ENCODE measurements around the gene OBSL1. TPM values are rescaled to one million over a fixed set of nuclear protein-coding genes. Genes with fewer than 3 reads are reported as not detected.

Gene OBSL1
- total RNA-seq, 2 experiments from 2014 or later, result not detected

DNA sequence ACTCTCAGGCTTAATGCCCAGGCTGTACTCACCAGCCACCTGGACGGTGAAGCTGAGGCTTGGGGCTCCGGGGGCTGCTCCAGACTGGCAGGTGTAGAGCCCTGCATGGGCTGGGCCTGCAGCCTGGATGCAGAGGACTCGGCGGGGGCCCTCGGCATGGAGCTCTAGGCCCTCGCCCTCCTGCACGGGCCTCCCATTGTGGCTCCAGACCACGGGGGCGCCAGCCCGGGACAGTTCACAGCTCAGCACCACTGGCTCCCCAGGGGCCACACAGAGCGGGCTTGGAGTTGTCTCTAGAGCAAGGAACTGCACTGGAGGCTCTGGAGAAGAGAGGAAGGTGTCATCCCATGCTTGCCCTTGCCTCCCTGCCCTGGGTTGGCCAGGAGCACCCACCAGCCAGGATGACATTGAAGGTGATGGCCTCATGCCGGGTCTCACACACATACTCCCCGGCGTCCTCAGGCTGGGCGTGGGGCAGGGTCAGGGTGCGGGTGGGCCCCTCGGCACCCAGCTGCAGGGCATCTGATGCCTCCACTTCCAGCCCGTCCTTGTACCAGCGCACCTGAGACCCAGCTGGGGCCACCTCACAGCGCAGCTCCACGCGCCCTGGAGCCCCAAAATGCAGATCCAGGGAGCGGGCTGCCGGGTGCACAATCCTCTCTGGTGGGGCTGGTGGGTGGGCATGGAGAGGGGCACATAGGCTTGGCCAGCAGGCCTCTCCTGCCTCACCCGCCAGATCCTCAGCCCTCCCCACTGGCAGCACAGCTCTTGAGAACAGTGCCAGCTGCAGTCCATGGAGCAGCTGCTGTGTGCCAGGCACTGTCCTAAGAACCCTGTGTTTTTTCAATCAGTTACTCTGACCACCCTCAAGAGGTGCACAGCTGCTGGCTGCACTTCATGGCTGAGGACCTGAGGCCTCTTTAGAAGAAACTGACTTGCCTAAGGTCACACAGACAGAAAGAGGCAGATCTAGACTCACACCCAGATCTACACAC, 13.3 kb downstream of the OBSL1 start:
- Mint-ChIP-seq H3K27ac (no peak overlapping the region), H3K27me3 (peaks cover 7% of the 10 kb centered on the region), H3K9me3 (no peaks in the 10 kb centered on the region), H3K4me1 (no peaks in the 10 kb centered on the region), H3K36me3 (ENCODE audit: low read depth) (no peaks in the 10 kb centered on the region), H3K4me3 (no peak overlapping the region)
- DNase-seq, result no peak
- POLR2A ChIA-PET, result no interaction called here
- CTCF ChIA-PET, result interaction anchor here (1.3 to 1.8 kb wide), 2 partner anchors 9 to 14 kb away, joined by 3 to 4 read pairs; partner anchors contain the start of genes CHPF and TMEM198

DNA sequence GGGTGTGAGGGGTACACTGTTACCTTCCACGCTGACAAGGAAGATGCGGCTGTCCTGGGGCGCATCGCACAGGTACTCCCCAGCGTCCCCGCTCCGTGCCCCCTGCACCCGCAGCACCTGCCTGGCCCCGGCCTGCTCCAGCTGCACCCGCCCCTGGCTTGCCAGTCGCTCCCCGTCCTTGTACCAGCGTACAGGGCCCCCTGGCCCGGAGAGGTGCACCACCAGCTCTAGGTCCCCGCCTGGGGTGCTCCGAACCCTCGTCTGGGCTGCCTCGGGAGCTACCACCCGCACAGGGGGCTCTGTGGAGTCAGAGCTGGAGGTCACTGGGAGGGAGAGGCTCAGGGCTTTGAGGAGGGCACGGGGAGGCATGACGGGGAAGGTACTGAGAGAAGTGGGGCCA, 14.0 kb downstream of the OBSL1 start:
- CTCF ChIA-PET, result interaction anchor here (1.3 to 1.8 kb wide), 2 partner anchors 8 to 13 kb away, joined by 3 to 4 read pairs; partner anchors contain the start of genes CHPF and TMEM198

DNA sequence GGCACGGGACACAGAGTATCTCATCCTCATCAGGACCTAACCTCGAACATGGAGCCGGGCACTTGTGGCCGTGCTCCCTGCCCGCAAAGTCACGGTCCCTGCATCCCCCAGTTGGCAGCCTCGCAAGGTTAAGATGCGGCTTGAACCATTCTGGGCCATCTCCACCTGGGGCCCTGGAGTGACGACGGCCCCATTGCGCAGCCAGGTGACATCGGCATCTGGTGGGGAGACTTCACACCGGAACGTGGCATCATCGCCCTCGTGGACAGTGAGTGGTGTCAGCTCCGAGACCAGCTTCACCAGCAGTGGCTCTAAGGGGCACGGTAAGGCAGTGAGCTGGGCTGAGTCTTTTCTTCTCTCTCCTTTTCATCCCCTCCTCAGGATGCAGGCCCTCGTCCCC, 14.9 kb downstream of the OBSL1 start:
- H3K9me3 Mint-ChIP-seq, result no peaks in the 10 kb centered on the region
- ChIA-PET POLR2A (no interaction called here), CTCF (interaction anchor here (1.3 kb wide), 1 partner anchor 12 kb away, joined by 3 read pairs; the partner anchor contains the start of genes CHPF and TMEM198)
- H3K4me3 Mint-ChIP-seq, result no peak overlapping the region
- no peaks in the 10 kb centered on the region for H3K36me3 Mint-ChIP-seq (ENCODE audit: low read depth)
- peaks cover 14% of the 10 kb centered on the region for H3K27me3 Mint-ChIP-seq
- peaks cover 6% of the 10 kb centered on the region for H3K4me1 Mint-ChIP-seq
- DNase-seq, result no peak
- H3K27ac Mint-ChIP-seq, result no peak overlapping the region

More for the DNA sequence above, 14.0 kb downstream of the OBSL1 start:
- Mint-ChIP-seq H3K4me1 (no peaks in the 10 kb centered on the region), H3K27me3 (peaks cover 7% of the 10 kb centered on the region), H3K36me3 (ENCODE audit: low read depth) (no peaks in the 10 kb centered on the region), H3K27ac (no peak overlapping the region), H3K9me3 (no peaks in the 10 kb centered on the region), H3K4me3 (no peak overlapping the region)
- no peak for DNase-seq
- POLR2A ChIA-PET, result no interaction called here

DNA sequence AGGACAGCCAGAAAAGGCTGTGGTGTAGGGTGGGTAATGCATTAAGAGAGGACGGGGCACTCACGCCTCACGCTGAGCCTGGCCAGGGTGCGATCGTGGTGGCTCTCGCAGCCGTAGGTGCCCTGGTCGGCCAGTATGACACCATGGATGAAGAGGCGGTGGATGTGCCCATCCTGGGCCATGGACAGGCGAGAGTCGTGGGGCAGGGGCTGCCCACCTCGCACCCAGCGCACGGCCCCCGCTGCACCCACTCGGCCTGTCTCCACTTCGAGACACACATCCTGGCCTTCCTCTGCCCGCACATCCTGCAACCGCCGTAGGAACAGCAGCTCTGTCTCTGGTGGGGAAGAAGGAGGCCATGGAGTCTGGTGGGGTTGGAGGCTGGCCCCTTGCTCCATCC, 15.4 kb downstream of the OBSL1 start:
- no peak overlapping the region for H3K4me3 Mint-ChIP-seq
- POLR2A ChIA-PET, result no interaction called here
- DNase-seq, result no peak
- no peaks in the 10 kb centered on the region for H3K36me3 Mint-ChIP-seq (ENCODE audit: low read depth)
- no peaks in the 10 kb centered on the region for H3K9me3 Mint-ChIP-seq
- no peak overlapping the region for H3K27ac Mint-ChIP-seq
- CTCF ChIA-PET, result no interaction called here
- peaks cover 8% of the 10 kb centered on the region for H3K4me1 Mint-ChIP-seq
- peaks cover 17% of the 10 kb centered on the region for H3K27me3 Mint-ChIP-seq

DNA sequence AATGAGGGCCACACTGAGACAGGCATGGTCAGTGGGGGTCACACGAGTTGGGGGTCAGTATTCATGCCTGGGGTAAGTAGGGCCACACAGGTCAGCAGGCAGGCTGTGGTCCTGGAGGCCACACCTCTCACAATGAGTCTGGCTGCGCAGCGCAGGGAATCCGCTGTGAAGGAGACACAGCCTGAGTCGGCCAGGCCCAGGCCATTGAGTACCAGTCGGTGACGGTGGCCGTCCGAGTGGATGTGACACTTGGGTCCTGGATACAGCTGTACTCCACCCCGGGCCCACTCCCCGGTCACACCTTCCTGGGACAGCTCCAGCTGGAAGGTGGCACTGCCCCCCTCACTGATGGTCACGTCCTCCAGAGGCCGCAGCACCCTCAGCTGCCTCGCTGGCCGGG, 17.0 kb downstream of the OBSL1 start:
- H3K4me1 Mint-ChIP-seq, result peaks cover 8% of the 10 kb centered on the region
- H3K9me3 Mint-ChIP-seq, result no peaks in the 10 kb centered on the region
- H3K36me3 Mint-ChIP-seq (ENCODE audit: low read depth), result no peaks in the 10 kb centered on the region
- peaks cover 23% of the 10 kb centered on the region for H3K27me3 Mint-ChIP-seq
- no peak overlapping the region for H3K27ac Mint-ChIP-seq
- POLR2A ChIA-PET, result no interaction called here
- CTCF ChIA-PET, result interaction anchor here (1.0 to 1.6 kb wide), 2 partner anchors 11 to 13 kb away, joined by 4 to 5 read pairs; partner anchors contain the start of genes CHPF and TMEM198
- H3K4me3 Mint-ChIP-seq, result no peak overlapping the region
- DNase-seq, result no peak

DNA sequence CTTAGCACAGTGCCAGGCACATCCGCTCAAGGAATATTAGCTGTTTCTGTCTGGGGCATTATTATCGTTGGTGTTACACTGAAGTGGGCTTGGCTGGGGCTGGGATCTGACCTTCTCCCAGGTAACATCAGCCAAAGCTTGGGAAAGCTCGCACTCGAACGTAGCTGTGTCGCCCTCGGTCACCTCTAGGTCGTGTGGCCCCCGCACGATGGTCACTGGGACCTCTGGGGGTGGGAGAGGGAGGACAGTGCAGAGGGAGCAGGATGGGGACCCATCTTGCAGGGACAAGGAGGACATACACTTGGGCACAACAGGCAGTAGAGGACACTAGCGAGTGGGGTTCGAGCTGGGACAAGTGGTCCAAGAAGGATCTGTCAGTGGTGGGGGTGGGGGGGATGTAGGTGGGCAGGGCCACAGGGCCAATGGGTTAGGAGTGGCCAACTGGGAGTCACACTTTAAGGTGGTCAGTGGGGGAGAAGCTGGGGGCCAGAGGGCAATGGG, 17.8 kb downstream of the OBSL1 start:
- Mint-ChIP-seq H3K36me3 (ENCODE audit: low read depth) (no peaks in the 10 kb centered on the region), H3K27ac (no peak overlapping the region), H3K27me3 (peaks cover 23% of the 10 kb centered on the region), H3K4me3 (peak overlapping the region; percentile 24), H3K4me1 (peaks cover 8% of the 10 kb centered on the region), H3K9me3 (no peaks in the 10 kb centered on the region)
- ChIA-PET POLR2A (interaction anchor here (2.0 kb wide), 1 partner anchor 10 kb away, joined by 12 read pairs; the partner anchor contains the start of genes CHPF and TMEM198), CTCF (interaction anchor here (1.5 kb wide), 1 partner anchor 11 kb away, joined by 4 read pairs; no protein-coding TSS in a partner anchor)
- DNase-seq, result no peak

DNA sequence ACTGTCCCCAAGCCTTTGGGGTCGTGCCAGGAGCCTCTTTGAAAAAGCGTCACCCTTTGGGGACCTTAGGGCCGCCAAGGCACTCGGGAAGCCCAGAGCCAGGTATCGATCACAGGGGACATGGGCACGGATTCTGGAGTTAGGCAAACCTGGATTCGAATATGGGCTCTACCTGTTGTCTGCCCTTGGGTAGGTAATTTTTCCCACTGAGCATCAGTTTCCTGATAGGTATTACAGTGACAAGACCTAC, 18.2 kb downstream of the OBSL1 start:
- H3K27me3 Mint-ChIP-seq, result peaks cover 23% of the 10 kb centered on the region
- no peak for DNase-seq
- H3K36me3 Mint-ChIP-seq (ENCODE audit: low read depth), result no peaks in the 10 kb centered on the region
- peaks cover 8% of the 10 kb centered on the region for H3K4me1 Mint-ChIP-seq
- no peaks in the 10 kb centered on the region for H3K9me3 Mint-ChIP-seq
- ChIA-PET CTCF (interaction anchor here (1.1 to 1.5 kb wide), 3 partner anchors 9 to 12 kb away, joined by 3 to 6 read pairs (median 4); no protein-coding TSS in a partner anchor), POLR2A (interaction anchor here (2.0 kb wide), 1 partner anchor 9 kb away, joined by 12 read pairs; the partner anchor contains the start of genes CHPF and TMEM198)
- H3K4me3 Mint-ChIP-seq, result peak overlapping the region; percentile 24
- H3K27ac Mint-ChIP-seq, result no peak overlapping the region

DNA sequence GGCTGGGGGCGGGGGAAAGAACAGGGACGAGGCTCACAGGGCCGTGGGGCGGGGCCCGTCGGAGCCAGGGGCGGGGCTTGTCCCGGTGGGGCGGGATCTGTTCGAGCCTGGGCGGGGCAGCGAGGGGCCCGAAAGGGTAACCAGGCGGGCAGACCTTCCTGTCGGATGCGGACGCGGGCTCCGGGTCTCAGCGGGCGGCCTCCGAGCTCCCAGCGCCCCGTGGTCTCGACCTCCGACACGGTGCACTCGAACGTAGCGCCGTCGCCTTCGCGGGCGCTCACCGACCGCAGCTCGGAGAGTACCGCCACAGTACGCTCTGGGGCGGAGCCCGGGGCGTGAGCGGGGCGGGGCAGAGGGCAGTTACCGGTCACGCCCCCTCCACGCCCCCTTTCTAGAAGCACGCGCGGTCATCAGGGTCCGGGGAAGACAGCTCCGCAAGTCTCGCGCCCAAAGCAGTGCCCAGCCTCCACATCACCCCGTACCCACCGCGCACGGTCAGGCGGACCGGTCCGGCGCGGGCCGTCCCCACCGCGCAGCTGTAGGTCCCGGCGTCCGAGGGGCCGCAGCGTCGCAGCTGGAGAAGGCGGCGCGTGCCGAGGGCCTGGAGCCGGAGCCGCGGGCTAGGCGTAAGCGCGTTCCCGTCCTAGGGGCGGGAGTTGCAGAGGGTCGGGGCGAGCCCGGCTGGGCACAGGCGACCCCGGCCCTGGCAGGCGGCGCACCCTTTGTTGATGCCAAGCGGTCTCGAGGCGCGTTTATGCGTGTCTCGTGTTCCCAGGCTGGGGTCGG, 18.8 kb downstream of the OBSL1 start:
- Mint-ChIP-seq H3K4me3 (peak overlapping the region; percentile 70), H3K27ac (no peak overlapping the region), H3K27me3 (peaks cover 23% of the 10 kb centered on the region), H3K9me3 (no peaks in the 10 kb centered on the region), H3K4me1 (peaks cover 8% of the 10 kb centered on the region), H3K36me3 (ENCODE audit: low read depth) (no peaks in the 10 kb centered on the region)
- ChIA-PET CTCF (interaction anchor here (0.6 to 1.5 kb wide), 4 partner anchors 10 to 57 kb away, joined by 3 to 6 read pairs (median 4); no protein-coding TSS in a partner anchor), POLR2A (interaction anchor here (1.0 to 2.0 kb wide), 2 partner anchors 9 to 55 kb away, joined by 4 to 12 read pairs; partner anchors contain the start of genes CHPF and TMEM198)
- peak; percentile 81 for DNase-seq

DNA sequence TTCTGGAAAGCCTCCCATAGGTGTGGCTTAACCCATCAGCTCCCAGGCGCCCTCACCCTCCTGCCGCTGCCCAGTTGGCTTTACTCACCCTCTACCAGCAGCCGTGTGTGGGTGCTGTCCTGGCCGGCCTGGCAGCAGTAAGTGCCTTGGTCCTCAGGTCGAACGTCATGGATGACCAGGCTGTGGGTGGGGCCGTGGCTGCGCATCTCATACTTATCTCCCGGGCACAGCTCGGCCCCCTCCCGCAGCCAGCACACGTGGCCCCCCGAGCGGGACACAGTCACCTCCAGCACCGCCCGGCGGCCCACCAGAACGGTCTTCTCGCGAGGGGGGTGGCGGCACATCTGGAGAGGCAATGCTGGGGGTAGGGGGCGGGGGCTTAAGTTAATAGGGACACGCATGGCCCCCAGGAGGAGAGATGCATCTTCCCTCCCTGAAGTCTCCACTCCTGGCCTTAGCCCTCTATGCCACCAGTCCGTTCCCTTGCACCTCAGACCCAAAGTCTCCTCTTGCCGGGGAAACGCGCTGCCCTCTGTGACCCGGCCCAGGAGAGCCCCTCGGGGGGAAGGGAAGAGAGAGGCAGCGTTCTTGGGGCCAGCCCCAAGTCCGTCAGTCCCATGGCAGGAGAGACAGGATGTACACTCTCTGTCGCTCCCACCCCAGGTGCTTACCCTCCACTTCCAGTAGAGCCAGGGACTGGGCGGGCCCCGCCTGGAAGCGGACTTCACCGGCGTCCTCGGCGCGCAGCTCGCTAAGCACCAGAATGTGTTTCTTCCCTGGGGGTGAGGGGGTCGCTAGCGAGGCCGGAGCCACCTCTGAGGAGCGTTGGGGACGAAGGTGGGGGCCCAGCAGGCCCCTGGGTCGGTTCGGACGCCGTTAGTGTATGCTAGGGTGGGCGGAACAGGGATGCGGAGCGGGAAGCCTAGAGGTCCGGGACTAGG, 19.6 kb downstream of the OBSL1 start:
- no peaks in the 10 kb centered on the region for H3K36me3 Mint-ChIP-seq (ENCODE audit: low read depth)
- H3K4me1 Mint-ChIP-seq, result peaks cover 8% of the 10 kb centered on the region
- no peak overlapping the region for H3K27ac Mint-ChIP-seq
- DNase-seq, result no peak
- peaks cover 23% of the 10 kb centered on the region for H3K27me3 Mint-ChIP-seq
- peak overlapping the region; percentile 70 for H3K4me3 Mint-ChIP-seq
- ChIA-PET POLR2A (interaction anchor here (1.0 to 2.0 kb wide), 3 partner anchors 8 to 54 kb away, joined by 3 to 12 read pairs (median 4); partner anchors contain the start of genes CHPF and TMEM198), CTCF (interaction anchor here (1.1 to 3.6 kb wide), 5 partner anchors 9 to 11 kb away, joined by 3 to 12 read pairs (median 6); no protein-coding TSS in a partner anchor)
- no peaks in the 10 kb centered on the region for H3K9me3 Mint-ChIP-seq

DNA sequence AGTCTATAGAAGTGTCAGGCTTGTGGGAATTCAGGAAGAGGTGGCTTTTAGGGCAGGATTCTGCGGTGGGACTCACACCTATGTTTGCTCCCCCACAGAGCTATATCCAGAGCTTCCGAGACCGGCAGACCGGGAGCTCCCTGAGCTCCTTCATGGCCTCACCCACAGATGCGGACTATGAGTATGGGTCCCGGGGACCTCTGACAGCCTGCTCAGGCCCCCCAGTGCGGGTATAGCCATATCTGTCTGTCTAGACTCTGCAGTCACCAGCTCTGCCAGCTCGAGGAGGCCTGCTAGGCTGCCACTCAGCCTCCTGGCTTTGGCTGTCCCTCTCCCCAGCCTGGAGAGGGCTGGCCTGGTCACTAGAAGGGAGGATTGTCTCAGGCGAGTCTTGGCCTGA, 21.7 kb downstream of the OBSL1 start:
- POLR2A ChIA-PET, result no interaction called here
- no peaks in the 10 kb centered on the region for H3K9me3 Mint-ChIP-seq
- no peak for DNase-seq
- CTCF ChIA-PET, result interaction anchor here (0.9 to 3.6 kb wide), 2 partner anchors 8 to 11 kb away, joined by 4 to 12 read pairs; no protein-coding TSS in a partner anchor
- H3K27me3 Mint-ChIP-seq, result peaks cover 34% of the 10 kb centered on the region
- peaks cover 10% of the 10 kb centered on the region for H3K4me1 Mint-ChIP-seq
- no peak overlapping the region for H3K27ac Mint-ChIP-seq
- H3K36me3 Mint-ChIP-seq (ENCODE audit: low read depth), result no peaks in the 10 kb centered on the region
- no peak overlapping the region for H3K4me3 Mint-ChIP-seq

DNA sequence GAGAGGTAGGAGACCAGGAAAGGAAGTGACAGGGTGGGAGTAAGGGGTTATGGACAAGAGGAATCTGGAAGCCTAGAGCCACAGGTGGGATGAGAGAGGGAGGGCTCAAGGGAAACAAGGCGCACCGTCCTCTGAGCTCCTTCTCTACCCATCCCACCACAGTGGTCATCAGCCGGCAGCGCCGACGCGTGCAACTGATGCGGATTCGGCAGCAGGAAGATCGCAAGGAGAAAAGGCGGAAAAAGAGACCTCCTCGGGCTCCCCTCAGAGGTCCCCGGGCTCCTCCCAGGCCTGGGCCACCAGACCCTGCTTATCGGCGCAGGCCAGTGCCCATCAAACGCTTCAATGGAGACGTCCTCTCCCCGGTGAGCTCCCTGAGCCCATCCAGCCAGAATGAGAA, 22.3 kb downstream of the OBSL1 start:
- POLR2A ChIA-PET, result no interaction called here

More for the DNA sequence above, 22.3 kb downstream of the OBSL1 start:
- Mint-ChIP-seq H3K9me3 (no peaks in the 10 kb centered on the region), H3K27me3 (peaks cover 37% of the 10 kb centered on the region), H3K27ac (no peak overlapping the region), H3K36me3 (ENCODE audit: low read depth) (no peaks in the 10 kb centered on the region), H3K4me1 (peaks cover 15% of the 10 kb centered on the region), H3K4me3 (no peak overlapping the region)
- no peak for DNase-seq
- CTCF ChIA-PET, result interaction anchor here (0.9 to 3.6 kb wide), 2 partner anchors 9 to 11 kb away, joined by 4 to 12 read pairs; no protein-coding TSS in a partner anchor
